GM18870 (cell line): ENCODE data around the gene ERC2.

Source experiments
- ATAC-seq: cut with Tn5 transposase; IDR thresholded peaks from one replicate; pipeline ENCODE4 v1.9.1; 2021; ENCODE audit warnings: moderate library complexity; ENCODE audit not compliant: unreplicated experiment

The ERC2 gene

DNA sequence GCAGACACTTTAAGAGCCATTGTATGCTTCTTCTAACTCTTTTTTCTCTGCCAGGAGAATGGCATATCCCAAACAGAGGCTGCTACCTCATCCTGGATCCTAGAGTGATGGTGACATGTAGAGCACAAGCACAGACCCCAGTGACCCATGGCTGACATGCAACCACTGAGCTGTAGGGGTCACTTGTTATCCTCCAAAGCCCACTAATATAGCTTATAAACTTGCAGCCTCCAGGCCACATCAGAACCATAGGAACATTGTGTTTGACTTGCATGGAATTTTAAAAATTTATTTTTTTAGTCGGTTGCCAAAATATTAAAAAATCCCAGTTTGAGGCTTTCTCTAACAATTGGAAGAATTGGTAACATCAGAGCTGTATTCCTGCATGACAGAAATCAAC is 698.2 kb downstream of the ERC2 start:
- ATAC-seq: no peak

DNA sequence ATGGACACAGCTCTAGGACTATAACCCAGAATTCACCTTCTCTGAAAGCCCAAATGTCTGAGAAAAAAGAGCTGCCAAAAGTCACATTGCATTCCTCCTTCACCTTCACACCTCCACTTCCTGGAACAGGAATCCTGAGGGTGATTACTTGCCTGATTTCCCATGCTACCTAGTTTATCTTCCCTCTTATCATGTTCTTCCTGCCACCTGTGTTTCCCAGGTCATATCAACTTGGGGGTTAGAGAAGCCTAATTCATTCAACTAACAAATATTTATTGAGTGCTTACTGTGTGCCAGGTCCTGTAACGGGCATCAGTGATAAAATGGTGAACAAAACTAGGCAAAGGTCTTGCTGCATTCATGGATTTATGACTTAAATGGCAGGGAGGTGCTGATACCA is 701.5 kb downstream of the ERC2 start:
- ATAC-seq: no peak

DNA sequence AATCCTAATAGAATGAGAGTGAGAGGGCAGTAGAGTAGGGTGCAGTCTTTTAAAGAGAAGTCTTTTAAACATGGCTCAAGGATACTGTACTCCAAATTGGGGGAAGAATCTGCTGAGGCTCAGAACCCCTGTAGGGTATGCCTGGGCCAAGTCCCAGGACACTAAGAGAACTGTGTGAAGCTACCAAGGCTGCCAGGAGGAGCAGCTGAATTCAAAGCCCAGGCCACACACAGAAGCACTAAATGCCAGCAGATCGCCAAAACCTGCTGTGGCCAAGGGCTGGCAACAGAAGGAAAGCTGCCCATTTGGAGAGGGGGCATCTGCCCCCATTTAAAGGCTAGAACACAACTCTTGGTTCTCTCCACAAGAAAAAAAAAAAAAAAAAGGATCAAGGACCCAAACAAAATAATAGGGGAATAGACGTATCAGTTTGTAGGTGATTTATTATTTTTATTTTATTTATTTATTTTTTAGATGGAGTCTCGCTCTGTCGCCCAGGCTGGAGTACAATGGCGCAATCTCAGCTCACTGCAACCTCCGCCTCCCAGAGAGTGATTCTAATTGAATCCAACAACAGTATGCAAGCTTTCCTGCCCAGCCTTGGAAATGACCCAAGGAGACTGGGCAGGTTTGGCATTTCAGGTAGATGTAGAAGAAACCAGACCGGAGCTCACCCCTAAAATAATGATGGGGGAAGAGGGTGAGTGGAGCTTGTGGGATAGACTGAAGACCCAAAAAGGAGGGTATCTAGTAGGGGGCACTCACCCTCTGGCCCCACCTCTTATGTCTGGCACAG is 702.2 kb downstream of the ERC2 start:
- no peak for ATAC-seq

DNA sequence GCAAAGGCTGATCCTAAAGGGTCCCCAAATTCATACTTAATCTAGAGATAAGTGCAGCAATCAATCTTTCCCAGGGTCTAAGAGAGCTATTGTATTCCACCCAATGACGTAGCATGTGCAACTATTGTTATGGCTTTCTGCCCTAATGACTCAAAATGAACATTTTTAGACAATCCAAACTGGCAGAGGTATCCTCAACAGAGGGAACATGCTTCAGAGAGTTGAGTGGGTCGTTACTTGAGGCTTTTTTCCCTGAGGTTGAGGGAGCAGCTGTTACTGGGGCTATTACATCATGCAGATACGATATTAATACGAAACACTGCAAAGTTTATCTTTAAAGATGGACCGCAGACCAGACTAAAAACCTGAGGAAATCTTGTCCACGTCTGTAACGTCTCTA is 702.9 kb downstream of the ERC2 start:
- ATAC-seq: no peak

DNA sequence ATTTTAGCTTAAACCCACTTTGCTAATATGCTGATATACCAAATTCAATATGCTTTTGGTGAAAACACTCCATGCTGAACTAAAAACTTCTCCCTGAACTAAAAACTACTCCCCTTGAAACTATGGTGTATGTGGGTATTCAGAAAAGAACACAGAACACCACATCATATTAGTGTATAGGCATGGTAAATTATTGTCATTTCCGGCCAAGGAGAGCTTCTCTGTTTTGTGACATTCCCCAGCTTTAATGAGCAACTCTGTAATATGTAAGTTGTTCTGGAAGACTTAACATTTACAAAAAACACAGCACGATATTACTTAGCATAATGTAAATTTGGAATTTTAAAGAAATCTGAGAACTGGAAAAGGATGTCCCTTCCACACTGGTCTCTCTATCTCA is 711.3 kb downstream of the ERC2 start:
- ATAC-seq: no peak

DNA sequence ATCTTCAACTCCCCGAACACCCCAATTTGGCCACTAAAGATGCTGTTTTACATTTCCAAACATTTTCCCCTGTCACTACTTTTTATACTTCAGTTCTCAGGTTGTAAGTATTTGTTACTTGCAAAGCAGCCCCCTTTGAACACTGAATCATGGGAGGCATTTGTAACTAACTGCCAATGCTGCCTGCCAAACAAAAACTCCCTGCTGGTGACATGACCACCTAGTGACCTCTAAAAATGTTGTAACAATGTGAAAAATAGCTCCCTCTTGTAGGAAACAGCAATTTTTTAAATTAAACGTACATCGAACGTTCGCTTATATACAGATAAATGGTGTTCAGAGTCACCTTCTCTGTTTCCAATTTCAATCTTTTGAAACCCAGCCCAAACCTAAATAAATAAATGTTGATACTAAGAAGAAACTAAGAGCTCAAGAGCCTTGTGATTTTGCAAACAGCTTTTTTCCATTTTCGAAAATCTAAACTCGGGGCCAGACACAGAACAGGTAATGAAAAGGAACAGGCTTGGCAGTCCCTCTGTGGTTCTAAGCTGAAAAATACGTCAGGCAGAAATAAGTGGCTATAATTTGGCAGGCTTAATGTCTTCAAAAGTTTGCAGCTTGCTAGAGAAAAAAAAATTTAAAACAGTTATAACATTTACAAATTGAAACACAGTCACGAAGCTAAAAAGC is 712.6 kb downstream of the ERC2 start:
- ATAC-seq: no peak

DNA sequence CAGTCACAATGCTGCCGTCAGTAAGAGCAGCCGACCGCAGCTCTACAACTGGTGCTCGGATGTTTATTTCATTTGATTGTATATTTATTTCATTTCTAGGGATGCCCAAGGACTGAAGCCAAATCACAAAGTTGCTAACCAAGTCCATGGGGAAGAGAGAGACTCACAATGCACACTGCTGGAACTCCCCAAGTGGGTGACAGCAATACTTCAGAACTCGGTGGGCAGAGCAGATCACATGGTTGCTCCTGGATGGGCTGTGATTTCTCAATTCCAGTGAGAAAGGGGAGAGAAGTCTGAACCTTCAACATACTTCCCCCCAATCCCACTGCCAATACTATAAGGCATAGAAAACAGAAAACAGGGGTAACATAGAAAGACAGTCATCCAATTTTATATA is 715.4 kb downstream of the ERC2 start:
- ATAC-seq: no peak

DNA sequence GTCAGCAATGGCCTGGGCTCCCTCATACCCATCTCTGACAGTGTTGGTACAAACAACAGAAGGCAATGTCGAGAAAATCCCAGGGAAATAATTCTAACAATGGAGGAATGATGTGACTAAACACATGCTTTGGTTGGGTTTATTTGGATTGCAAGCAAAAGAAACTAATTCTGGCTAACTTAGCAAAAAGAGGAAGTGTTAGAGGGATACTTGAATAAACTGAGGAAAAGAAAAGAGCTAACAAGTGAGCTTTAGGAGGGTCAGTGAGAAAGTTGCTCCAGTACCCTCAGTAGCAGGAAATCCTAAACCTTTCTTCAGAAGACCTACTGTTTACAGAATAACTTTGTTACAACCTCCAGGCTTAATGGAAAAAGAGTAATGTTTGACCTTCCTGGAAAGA is 716.5 kb downstream of the ERC2 start:
- no peak for ATAC-seq

DNA sequence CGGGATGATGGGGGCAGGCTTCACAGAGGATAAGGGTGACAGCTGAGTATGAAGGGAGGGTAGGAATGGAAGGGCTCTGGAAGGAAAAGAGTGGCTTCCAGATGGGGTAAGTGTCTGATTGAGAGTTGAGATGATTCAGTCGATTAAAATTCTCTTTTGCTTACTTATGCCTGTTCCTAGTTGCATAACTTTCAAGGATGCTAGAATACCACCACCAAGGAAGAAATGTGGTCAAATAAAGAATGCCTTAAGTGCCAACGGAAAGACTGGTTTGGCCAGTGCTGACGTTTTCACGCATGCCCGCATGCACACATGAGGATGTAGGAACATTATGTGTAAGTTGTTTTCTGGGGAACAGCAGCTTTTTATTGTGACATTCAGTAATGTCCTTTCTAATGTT is 717.7 kb downstream of the ERC2 start:
- ATAC-seq: no peak

DNA sequence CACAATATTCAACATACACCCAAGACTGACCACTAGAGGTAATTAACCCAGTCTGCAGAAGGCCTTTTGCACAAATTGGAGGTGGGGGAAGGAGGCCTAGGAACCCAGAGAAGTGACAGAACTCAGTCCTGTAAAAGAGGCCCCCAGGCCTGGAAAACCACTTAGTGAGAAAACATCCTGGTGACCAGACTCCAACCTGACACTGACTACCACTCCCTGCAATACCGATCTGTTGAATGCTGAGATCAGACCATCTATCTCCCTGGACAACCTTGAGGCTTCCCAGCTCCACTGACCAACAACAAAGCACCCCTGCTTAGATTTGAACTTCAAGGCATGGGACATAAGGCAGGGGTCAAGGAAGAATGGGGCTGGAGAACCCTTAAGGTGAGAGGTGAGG is 719.2 kb downstream of the ERC2 start:
- ATAC-seq: no peak

DNA sequence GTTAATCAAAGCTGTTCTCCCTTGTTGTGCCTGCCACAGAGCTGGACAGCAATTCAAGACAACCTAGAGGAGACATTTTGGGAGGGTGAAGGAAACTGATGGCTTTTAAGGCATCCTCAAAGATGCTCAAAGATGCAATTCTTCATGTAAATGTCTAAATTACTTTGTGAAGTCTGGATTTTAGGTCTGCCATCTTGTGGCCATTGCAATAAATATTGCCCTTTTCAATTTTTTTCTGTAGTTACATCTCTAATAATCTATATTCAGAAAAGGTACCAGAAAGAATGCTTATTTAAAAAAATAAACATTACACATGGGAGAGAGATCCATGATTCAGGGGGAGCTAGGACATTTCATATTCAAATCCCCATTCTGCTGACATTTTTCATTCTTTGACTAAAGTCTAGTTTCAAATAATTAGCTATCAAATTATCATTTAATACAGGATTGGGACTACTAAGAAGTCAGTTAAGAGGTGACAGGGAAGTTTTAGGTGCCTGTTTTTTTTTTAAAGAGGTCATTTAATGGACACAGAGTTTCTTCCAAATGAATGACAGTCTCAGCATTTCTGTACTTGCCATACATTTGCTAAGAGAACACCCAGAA is 721.4 kb downstream of the ERC2 start:
- no peak for ATAC-seq

DNA sequence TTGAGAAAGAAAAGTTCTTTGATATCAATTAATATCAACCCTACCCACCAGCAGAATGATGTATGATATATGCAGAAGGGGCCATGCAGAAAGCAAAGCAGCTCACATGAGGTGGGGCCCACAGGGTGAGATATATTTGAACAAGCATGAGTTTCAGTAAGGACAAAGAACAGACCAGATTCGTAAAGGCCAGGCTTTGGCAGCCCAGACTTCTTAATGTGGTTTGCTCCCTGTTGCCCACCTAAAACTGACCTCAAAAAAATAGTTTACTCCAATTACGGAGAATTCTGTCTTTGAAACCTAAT is 725.5 kb downstream of the ERC2 start:
- no peak for ATAC-seq

DNA sequence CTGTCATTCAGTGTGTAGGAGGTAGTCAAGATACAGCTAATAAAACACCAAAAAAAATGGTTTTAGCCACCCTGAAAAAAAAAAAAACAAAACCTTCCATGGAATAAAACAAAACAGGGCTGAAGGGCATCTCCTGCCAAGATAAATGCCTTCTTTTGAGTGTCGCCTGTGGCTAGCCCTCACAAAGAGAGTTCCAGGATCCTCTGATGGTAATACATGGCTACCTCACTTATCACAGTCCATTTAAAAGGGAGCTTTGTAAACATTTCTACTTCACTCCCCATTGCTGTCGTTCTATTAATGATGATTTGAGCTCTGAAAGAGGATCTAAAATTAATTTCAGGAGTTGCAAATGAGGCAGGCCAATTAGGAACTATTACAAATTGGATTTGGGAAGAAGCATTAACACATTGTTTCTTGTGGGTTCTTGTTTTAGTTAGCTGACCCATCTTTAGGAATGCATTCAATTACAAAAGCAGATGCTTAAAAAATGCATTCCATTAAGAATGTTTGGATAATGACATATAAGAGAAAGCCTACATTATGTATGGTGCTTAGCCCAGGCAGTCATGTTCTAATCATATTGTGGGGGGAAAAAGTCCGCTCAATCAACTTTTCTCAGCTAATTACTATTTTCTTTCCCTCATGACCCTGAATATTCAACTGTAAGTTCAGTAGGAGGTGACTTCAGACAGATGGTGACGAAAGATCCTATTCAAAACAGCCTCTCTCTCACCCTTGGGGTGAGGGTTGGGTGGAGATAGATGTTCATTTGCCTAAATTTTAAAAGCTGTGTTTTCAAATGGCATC is 726.0 kb downstream of the ERC2 start:
- ATAC-seq: no peak

DNA sequence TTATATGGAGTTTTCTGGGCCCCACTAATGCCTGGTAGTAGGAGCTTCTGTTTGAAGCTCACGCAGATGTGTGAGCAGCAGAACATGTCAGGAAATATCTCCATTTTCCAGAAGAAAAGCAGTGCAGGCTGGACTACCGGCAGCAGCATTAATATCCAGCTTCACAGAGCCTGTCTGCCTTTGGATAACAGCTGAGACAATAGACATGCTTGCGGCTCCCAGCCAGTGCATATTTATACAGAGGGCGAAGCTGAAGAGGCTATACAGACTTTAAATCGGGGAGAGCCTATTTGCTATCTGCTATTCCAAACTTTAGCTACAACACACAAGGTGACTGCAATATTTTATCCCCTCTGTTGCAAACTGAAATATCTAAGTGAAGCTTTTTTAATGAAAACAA is 731.1 kb downstream of the ERC2 start:
- no peak for ATAC-seq

DNA sequence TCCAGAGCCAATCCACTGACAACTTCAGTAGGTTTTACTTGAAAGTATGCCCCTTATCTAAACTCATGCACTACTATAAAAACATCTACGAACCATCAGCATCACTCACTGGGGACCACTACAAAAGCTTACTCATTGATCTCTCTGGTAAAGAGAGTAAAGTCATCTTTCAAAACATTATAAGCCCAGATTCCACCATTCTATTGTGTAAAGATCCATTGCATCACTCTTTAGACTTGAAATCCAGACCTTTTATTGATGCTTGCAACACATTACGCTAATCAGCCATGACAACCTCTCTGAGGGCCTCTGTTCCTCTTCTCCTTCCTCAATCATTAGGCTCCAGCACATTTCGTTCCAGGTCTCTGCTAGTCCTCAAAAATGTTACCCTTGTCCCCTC is 732.3 kb downstream of the ERC2 start:
- no peak for ATAC-seq

DNA sequence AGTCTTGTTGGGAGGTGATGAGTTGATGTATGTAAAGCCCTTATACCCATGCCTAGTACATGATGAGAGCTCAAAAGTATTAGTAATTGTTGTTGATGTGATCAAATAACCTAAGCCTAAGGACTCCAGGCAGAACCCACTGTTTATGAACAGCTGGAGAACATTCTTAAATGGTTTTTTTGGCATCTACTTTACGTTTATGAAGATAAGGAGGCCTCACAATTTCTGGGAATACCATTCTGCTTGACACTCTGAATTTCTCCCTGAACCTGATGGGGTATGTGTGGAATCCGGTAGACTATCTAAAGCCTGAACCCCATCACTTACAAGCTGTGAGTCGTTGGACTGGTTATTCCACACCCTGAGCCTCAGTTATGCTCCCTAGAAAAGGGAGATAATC is 736.5 kb downstream of the ERC2 start:
- no peak for ATAC-seq

DNA sequence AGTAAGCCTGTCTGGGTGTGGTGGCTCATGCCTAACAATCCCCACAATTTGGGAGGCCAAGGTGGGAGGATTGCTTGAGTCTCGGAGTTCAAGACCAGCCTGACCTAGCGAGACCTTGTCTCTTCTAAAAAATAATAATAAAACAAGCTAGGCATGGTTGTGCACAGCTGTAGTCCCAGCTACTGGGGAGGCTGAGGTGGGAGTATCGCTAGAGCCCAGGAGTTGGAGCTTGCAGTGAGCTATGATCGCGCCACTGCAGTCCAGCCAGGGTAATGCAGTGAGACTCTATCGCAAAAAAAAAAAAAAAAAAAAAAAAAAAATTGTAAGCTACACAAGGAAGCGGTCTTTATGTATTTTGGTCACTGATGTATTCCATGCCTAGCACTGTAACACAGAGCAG is 738.7 kb downstream of the ERC2 start:
- ATAC-seq: no peak

DNA sequence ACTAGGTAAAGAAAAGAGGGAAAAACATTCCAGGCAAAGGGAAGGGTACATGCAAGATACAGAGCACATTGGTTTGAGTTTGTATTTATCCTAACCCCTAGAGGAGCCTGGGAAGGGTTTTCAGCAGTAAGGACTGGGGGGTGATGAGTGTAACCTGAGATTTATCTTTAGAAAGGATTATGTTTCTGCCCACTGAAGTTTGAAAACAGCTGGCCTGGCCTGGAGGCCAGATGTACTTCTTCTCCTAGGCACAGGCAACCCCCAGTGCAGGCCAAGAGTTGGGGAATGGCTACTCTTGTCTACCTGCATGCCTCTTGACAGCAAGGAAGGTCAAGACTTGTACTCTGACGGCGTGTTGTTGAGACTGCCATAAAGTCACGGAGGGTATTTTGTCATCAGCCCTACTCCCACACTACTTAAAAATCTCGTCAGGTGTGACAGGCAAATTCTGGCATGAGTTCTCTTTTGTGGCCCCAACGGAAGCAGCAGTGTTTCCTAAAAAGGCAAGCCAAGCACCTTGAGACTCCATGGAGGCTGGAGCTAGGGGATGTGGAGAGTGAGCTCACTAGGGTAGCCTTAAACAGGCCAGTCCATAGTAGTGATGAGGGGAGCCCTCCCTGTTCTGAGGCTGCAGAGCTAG is 739.7 kb downstream of the ERC2 start:
- ATAC-seq: no peak

DNA sequence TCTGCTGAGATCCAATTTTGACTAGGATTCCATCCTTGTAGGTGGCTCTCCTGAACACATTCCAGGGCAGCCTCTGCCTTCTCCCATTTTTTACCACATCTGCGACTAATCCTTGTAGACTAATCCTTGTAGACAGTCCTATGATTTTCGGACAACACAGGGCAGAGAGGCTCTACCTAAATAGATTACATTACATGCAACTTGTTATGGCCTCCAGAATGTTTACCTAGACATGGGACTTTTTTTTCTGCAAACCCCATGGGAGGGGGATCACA is 741.8 kb downstream of the ERC2 start:
- no peak for ATAC-seq

DNA sequence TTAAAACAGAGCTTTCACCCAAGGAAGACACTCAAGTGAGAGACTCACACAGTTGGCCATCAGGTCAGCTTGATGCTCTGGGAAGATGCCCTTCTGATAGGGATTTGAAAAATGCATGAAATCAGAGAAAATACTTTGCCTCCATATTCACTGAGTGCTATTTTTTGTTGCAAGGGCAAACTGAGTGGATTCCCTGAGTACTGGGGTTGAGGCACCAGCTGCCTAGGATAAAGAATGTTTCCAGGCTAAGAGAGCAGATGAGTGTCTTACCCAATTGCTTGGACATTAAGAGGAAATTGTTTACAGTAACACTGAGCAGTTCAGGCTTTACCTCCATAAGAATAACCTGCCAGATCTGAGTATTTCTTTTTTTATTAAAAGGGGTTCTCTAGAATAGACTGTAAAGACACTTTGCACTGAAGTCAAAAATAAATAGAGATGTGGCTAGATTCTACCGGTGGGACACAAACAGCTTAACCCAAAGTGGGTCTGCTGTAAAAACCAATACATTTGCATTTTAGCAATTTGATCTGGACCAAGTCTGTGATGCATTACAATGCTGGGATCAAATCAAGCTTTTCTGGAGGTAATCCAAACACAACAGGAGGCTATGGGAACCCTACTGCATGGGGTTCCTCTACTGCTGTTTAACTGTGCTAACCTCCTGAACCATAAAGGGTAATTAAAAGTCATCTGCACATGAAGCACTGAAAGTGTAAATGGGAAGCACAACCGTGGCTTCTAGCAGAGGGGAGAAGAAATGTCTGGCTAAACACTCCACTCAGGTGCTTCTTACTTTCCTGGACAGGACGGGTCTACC is 742.4 kb downstream of the ERC2 start:
- no peak for ATAC-seq

DNA sequence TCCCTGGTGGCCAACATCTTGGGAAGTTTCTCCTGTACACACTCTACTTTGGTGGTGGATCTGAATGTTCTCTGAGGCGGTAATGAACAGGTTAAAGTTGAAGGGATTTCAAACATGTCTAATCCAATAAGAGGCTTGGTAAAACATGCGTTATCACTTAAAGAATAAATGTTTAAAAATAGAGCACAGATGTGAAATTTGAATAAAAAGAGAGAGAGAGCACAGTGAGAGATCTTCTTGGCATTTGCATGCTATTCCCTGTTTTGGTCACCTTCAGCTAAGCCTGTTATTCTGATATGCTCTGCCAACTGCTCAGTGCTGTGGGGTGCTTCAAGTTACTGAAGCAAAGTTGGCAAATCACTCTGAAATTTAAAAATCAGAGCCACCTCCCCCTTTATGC is 743.4 kb downstream of the ERC2 start:
- ATAC-seq: peak; percentile 83
